ENCODE data around the gene LSM14A.

The LSM14A gene

GRCh38 chr19:34220472-34221063, 48.3 kb downstream of the LSM14A start:
- Histone ChIP-seq H3K27me3 (ENCODE audit: insufficient read depth, poor library complexity, severe bottlenecking) (no peaks in the 10 kb centered on the region), H3K4me3 (replicated peaks; ENCODE audit: insufficient read depth, low read length) (no peak overlapping the region), H3K27ac (replicated peaks) (no peak overlapping the region)
- no peak for TF ChIP-seq SPI1 (IDR thresholded peaks at IDR 0.05; ENCODE audit: borderline replicate concordance, low read depth)
- no peak for TF ChIP-seq GABPA (IDR thresholded peaks at IDR 0.05; ENCODE audit: low read depth)
- peak; percentile 79 for TF ChIP-seq CTCF (IDR thresholded peaks at IDR 0.05; ENCODE audit: insufficient read depth, low read length)
- peak; percentile 40 to 59 for DNase-seq (ENCODE audit: low read depth in 1 of 2, low spot score in 1 of 2)

- no peak overlapping the region for H3K4me3 ChIP-seq (replicated peaks; ENCODE audit: insufficient read depth, low read length)
- no peak for DNase-seq (ENCODE audit: low read depth in 1 of 2, low spot score in 1 of 2)
- H3K27ac ChIP-seq (replicated peaks): no peak overlapping the region
- no peaks in the 10 kb centered on the region for H3K27me3 ChIP-seq (ENCODE audit: insufficient read depth, poor library complexity, severe bottlenecking)
- no peak for TF ChIP-seq GABPA (IDR thresholded peaks at IDR 0.05; ENCODE audit: low read depth)
- TF ChIP-seq SPI1 (IDR thresholded peaks at IDR 0.05; ENCODE audit: borderline replicate concordance, low read depth): no peak
- TF ChIP-seq CTCF (IDR thresholded peaks at IDR 0.05; ENCODE audit: insufficient read depth, low read length): no peak
- TF ChIP-seq POLR2AphosphoS5 (IDR thresholded peaks at IDR 0.05; ENCODE audit: low read depth): no peak
- no peak for TF ChIP-seq REST (IDR thresholded peaks at IDR 0.05; ENCODE audit: insufficient replicate concordance, low read depth)
Observed at GRCh38 chr19:34222386-34222785, 50.1 kb downstream of the LSM14A start.

DNA sequence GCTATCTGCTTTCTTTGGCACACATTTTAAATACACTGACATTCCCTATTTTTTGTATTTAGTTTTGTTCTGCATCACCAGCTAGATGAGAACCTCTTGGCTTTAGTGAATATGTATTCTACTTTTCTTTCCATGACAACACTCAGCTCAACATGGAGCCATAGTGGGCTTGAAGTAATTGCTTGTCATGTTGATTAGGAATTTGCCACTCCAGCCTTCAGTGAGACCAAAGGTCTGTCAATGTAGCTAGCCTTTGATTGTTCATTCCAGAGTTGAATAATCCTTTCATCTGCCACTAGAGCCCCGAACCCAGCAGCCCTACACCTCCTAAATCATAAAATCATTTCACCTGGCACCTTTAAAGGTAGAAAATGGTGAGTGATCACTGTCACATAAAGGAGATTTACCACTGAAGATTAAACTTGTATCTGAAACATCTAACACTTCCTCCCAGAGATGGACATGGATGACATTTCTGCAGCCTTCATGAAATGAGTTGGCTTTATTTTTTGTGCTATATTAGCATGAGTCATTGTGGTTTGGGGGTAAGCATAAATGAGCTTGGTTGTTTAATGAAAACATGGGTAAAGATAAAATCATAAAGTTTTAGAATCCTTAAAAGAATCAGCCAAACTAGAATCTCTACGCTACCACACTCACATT, 52.8 kb downstream of the LSM14A start:
- Histone ChIP-seq H3K27ac (replicated peaks) (no peak overlapping the region), H3K4me3 (replicated peaks; ENCODE audit: insufficient read depth, low read length) (no peak overlapping the region), H3K27me3 (ENCODE audit: insufficient read depth, poor library complexity, severe bottlenecking) (no peaks in the 10 kb centered on the region)
- no peak for DNase-seq (ENCODE audit: low read depth in 1 of 2, low spot score in 1 of 2)
- TF ChIP-seq CTCF (IDR thresholded peaks at IDR 0.05; ENCODE audit: insufficient read depth, low read length) (no peak), POLR2AphosphoS5 (IDR thresholded peaks at IDR 0.05; ENCODE audit: low read depth) (no peak), GABPA (IDR thresholded peaks at IDR 0.05; ENCODE audit: low read depth) (no peak), REST (IDR thresholded peaks at IDR 0.05; ENCODE audit: insufficient replicate concordance, low read depth) (no peak), SPI1 (IDR thresholded peaks at IDR 0.05; ENCODE audit: borderline replicate concordance, low read depth) (no peak)
